NCI-H82 (cell line): ENCODE results near the gene CALML3.
"Not testable (repeated sequence)": the region's sequence is repeated elsewhere in the genome, so short reads cannot be mapped to it uniquely, and the experiment has no call there.

Source experiments
- DNase-seq: peaks from one replicate; lab custom pipeline; 2025; lab: John Stamatoyannopoulos, UW

The CALML3 gene

GRCh38 chr10:5557040-5557721, 32.4 kb downstream of the CALML3 start:
- DNase-seq = no peak

GRCh38 chr10:5557799-5558771, 33.3 kb downstream of the CALML3 start:
- DNase-seq = no peak

- not testable (repeated sequence) for DNase-seq
These were observed 34.3 kb downstream of the CALML3 start for GRCh38 chr10:5559022-5559421.

GRCh38 chr10:5559642-5560141, 34.9 kb downstream of the CALML3 start:
- DNase-seq = no peak

GRCh38 chr10:5560142-5560816, 35.5 kb downstream of the CALML3 start:
- no peak for DNase-seq

GRCh38 chr10:5560817-5561703, 36.3 kb downstream of the CALML3 start:
- DNase-seq = no peak

- DNase-seq = no peak
These were observed 37.2 kb downstream of the CALML3 start for GRCh38 chr10:5561704-5562645.

GRCh38 chr10:5563321-5563961, 38.7 kb downstream of the CALML3 start:
- DNase-seq = no peak

- DNase-seq = no peak
These were observed 39.3 kb downstream of the CALML3 start for GRCh38 chr10:5563991-5564536.

GRCh38 chr10:5564537-5565204, 39.9 kb downstream of the CALML3 start:
- no peak for DNase-seq

GRCh38 chr10:5565205-5565545, 40.4 kb downstream of the CALML3 start:
- no peak for DNase-seq

GRCh38 chr10:5565671-5566581, 41.2 kb downstream of the CALML3 start:
- peak; percentile 33 for DNase-seq

GRCh38 chr10:5566614-5567013, 41.9 kb downstream of the CALML3 start:
- DNase-seq = no peak

- no peak for DNase-seq
These were observed 42.7 kb downstream of the CALML3 start for GRCh38 chr10:5567477-5567876.

- no peak for DNase-seq
These were observed 44.2 kb downstream of the CALML3 start for GRCh38 chr10:5568984-5569383.

- DNase-seq = no peak
These were observed 44.8 kb downstream of the CALML3 start for GRCh38 chr10:5569568-5569967.

- no peak for DNase-seq
These were observed 45.4 kb downstream of the CALML3 start for GRCh38 chr10:5570007-5570655.
